ENCODE results near the gene SIAE.
A peak's percentile ranks its signal among the peaks of the same experiment; 100 is the strongest.

The SIAE gene

DNA sequence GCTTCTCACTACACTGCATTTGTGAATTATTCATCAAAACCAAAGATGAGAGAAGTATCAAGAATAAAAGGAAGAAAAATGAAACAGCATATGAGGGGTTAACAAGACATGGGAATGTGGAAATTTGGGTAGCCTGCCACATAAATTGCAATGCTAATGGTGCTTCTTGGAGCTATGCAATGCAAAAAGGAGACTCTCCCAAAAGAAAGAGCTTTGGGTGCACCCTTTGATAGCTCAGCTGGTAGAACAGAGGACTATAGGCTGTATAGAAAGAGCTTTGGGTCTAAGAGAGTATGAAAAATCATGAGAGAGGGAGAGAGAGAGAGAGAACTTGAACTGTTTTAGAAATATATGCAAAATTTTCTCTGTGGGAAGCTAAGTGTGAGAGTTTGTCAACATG is 26.5 kb upstream of the SIAE start:
- Histone ChIP-seq H3K27ac (ENCODE audit: low read depth in 2 of 2, low read length in 2 of 2) (no peak overlapping the region), H3K4me3 (ENCODE audit: low read length in 2 of 2) (no peak overlapping the region), H3K27me3 (ENCODE audit: control insufficient read depth in 2 of 2, insufficient read depth in 2 of 2, low read length in 2 of 2) (no peaks in the 10 kb centered on the region), H3K9ac (ENCODE audit: low read depth in 1 of 2, low read length in 2 of 2) (no peak overlapping the region), H3K9me3 (ENCODE audit: control insufficient read depth in 2 of 2, low read length in 2 of 2) (no peaks in the 10 kb centered on the region), H3K36me3 (ENCODE audit: control insufficient read depth in 2 of 2, insufficient read depth in 2 of 2, low read length in 2 of 2) (no peaks in the 10 kb centered on the region), H3K4me1 (ENCODE audit: control insufficient read depth in 2 of 2, insufficient read depth in 2 of 2, low read length in 2 of 2) (no peaks in the 10 kb centered on the region)

DNA sequence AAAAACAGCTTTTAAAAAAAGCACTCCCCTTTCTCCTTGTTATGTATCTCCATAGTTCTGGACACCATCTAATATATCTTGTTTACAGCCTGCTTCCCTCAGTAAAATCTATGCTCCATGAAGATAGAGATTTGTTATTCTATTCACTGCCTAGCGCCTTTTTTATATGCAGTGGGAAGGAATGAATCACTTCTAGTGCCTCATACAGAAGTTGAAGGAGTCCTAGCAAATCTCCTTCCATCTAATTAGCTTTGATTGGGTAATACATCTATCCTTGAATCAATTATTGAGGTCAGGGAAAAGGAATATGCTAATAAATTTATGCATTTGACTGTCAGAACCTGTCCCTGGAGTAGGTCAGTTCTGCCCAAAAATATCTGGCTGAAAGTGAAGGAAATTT is 26.0 kb upstream of the SIAE start:
- no peaks in the 10 kb centered on the region for H3K4me1 ChIP-seq (ENCODE audit: control insufficient read depth in 2 of 2, insufficient read depth in 2 of 2, low read length in 2 of 2)
- no peaks in the 10 kb centered on the region for H3K9me3 ChIP-seq (ENCODE audit: control insufficient read depth in 2 of 2, low read length in 2 of 2)
- H3K27ac ChIP-seq (ENCODE audit: low read depth in 2 of 2, low read length in 2 of 2), result no peak overlapping the region
- H3K9ac ChIP-seq (ENCODE audit: low read depth in 1 of 2, low read length in 2 of 2), result no peak overlapping the region
- H3K27me3 ChIP-seq (ENCODE audit: control insufficient read depth in 2 of 2, insufficient read depth in 2 of 2, low read length in 2 of 2), result no peaks in the 10 kb centered on the region
- H3K36me3 ChIP-seq (ENCODE audit: control insufficient read depth in 2 of 2, insufficient read depth in 2 of 2, low read length in 2 of 2), result no peaks in the 10 kb centered on the region
- H3K4me3 ChIP-seq (ENCODE audit: low read length in 2 of 2), result no peak overlapping the region

DNA sequence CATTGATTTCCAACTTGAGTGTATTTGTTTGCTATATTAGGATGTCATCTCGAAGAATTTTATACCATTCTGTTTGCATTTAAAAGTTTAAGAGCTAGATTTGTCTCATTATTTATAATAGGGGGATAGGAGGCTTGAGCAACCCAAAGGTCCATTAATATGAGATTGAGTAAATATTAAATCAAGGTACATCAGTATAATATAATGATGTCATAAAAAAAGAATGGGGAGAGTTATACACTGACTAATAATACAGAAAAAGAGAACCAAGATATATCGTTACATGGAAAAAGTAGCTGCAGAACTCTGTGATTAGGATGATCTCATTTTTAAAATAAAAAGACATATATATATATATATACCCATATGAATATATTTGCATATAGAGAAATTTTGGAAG is 19.6 kb upstream of the SIAE start:
- Histone ChIP-seq H3K36me3 (ENCODE audit: control insufficient read depth in 2 of 2, insufficient read depth in 2 of 2, low read length in 2 of 2) (no peaks in the 10 kb centered on the region), H3K4me3 (ENCODE audit: low read length in 2 of 2) (no peak overlapping the region), H3K27me3 (ENCODE audit: control insufficient read depth in 2 of 2, insufficient read depth in 2 of 2, low read length in 2 of 2) (no peaks in the 10 kb centered on the region), H3K4me1 (ENCODE audit: control insufficient read depth in 2 of 2, insufficient read depth in 2 of 2, low read length in 2 of 2) (no peaks in the 10 kb centered on the region), H3K27ac (ENCODE audit: low read depth in 2 of 2, low read length in 2 of 2) (no peak overlapping the region), H3K9ac (ENCODE audit: low read depth in 1 of 2, low read length in 2 of 2) (no peak overlapping the region), H3K9me3 (ENCODE audit: control insufficient read depth in 2 of 2, low read length in 2 of 2) (no peaks in the 10 kb centered on the region)

DNA sequence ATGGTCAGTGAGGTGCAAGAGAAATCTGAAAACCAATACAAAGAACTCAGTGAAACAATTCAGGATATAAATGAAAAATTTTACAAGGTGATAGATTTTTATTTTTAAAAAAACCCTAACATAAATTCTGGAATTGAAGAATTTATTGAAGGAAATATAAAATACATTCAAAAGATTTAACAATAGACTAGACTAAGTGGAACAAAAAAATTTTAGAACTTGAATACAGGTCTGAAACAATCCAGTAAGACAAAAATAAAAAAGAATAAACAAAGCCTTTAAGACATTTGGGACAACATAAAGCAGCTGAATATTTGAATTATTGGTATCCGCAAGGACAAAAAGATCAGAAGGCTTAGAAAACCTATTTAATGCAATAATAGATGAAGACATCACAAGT is 8.9 kb upstream of the SIAE start:
- H3K9me3 ChIP-seq (ENCODE audit: control insufficient read depth in 2 of 2, low read length in 2 of 2), result no peaks in the 10 kb centered on the region
- H3K4me3 ChIP-seq (ENCODE audit: low read length in 2 of 2), result no peak overlapping the region
- H3K27me3 ChIP-seq (ENCODE audit: control insufficient read depth in 2 of 2, insufficient read depth in 2 of 2, low read length in 2 of 2), result no peaks in the 10 kb centered on the region
- no peak overlapping the region for H3K27ac ChIP-seq (ENCODE audit: low read depth in 2 of 2, low read length in 2 of 2)
- H3K4me1 ChIP-seq (ENCODE audit: control insufficient read depth in 2 of 2, insufficient read depth in 2 of 2, low read length in 2 of 2), result no peaks in the 10 kb centered on the region
- H3K36me3 ChIP-seq (ENCODE audit: control insufficient read depth in 2 of 2, insufficient read depth in 2 of 2, low read length in 2 of 2), result no peaks in the 10 kb centered on the region
- no peak overlapping the region for H3K9ac ChIP-seq (ENCODE audit: low read depth in 1 of 2, low read length in 2 of 2)

DNA sequence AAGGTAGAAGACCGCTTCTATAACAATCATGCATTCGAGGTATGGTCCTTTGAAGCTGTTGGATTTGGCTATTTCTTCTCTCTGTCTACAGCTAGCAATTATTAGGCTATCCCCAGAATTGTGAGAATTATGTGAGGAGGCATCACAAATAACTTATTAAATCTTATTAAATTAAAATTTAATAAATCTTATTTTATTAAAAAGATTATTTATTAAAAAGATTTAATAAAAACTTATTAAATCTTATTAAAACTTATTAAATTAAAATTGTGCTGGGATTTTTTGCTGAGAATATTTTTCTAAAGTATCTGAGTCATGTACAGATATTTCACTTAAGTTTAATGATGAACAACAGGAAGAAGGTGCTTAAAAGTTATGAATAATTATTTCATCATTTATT is 7.9 kb upstream of the SIAE start:
- Histone ChIP-seq H3K36me3 (ENCODE audit: control insufficient read depth in 2 of 2, insufficient read depth in 2 of 2, low read length in 2 of 2) (no peaks in the 10 kb centered on the region), H3K27ac (ENCODE audit: low read depth in 2 of 2, low read length in 2 of 2) (no peak overlapping the region), H3K4me1 (ENCODE audit: control insufficient read depth in 2 of 2, insufficient read depth in 2 of 2, low read length in 2 of 2) (no peaks in the 10 kb centered on the region), H3K9ac (ENCODE audit: low read depth in 1 of 2, low read length in 2 of 2) (no peak overlapping the region), H3K27me3 (ENCODE audit: control insufficient read depth in 2 of 2, insufficient read depth in 2 of 2, low read length in 2 of 2) (no peaks in the 10 kb centered on the region), H3K4me3 (ENCODE audit: low read length in 2 of 2) (no peak overlapping the region), H3K9me3 (ENCODE audit: control insufficient read depth in 2 of 2, low read length in 2 of 2) (no peaks in the 10 kb centered on the region)

DNA sequence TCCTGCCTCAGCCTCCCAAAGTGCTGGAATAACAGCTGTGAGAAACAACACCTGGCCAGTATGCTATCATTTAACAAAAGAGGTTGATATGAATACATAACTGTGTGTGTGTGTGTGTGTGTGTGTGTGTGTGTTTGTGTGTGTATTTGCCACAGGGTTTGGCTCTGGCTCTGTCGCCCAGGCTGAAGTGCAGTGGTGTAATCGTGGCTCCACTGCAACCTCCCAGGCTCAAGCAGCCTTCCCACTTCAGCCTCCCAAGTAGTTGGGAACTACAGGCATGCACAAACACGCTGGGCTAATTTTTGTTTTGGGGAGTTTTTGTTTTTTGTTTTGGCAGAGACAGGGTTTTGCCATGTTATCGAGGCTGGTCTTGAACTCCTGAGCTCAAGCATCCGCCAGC is 4.9 kb upstream of the SIAE start:
- Histone ChIP-seq H3K36me3 (ENCODE audit: control insufficient read depth in 2 of 2, insufficient read depth in 2 of 2, low read length in 2 of 2) (no peaks in the 10 kb centered on the region), H3K27ac (ENCODE audit: low read depth in 2 of 2, low read length in 2 of 2) (no peak overlapping the region), H3K4me1 (ENCODE audit: control insufficient read depth in 2 of 2, insufficient read depth in 2 of 2, low read length in 2 of 2) (peaks cover 0 to 11% of the 10 kb centered on the region in 2 donors), H3K9me3 (ENCODE audit: control insufficient read depth in 2 of 2, low read length in 2 of 2) (no peaks in the 10 kb centered on the region), H3K9ac (ENCODE audit: low read depth in 1 of 2, low read length in 2 of 2) (no peak overlapping the region), H3K4me3 (ENCODE audit: low read length in 2 of 2) (no peak overlapping the region), H3K27me3 (ENCODE audit: control insufficient read depth in 2 of 2, insufficient read depth in 2 of 2, low read length in 2 of 2) (no peaks in the 10 kb centered on the region)

DNA sequence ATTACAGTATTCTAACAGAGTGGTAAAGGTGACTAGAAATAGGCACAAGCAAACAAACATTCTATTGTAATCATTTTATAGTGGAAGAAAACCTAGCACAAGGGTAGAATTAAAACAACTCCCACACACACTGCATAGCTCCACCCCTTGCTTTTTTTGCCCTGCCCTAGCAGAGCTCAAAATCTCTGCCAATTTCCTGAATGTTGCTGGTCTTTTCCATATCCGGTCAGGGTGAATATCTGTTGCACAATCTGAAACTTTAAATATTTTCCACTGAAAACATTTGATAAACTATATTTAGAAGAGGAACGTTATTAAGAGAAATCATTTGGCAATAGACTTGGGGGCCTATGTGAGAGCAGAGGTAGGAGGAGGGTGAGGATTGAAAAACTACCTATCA is 2.8 kb upstream of the SIAE start:
- no peaks in the 10 kb centered on the region for H3K27me3 ChIP-seq (ENCODE audit: control insufficient read depth in 2 of 2, insufficient read depth in 2 of 2, low read length in 2 of 2)
- H3K4me3 ChIP-seq (ENCODE audit: low read length in 2 of 2), result no peak overlapping the region
- H3K9ac ChIP-seq (ENCODE audit: low read depth in 1 of 2, low read length in 2 of 2), result no peak overlapping the region
- H3K9me3 ChIP-seq (ENCODE audit: control insufficient read depth in 2 of 2, low read length in 2 of 2), result no peaks in the 10 kb centered on the region
- no peaks in the 10 kb centered on the region for H3K36me3 ChIP-seq (ENCODE audit: control insufficient read depth in 2 of 2, insufficient read depth in 2 of 2, low read length in 2 of 2)
- H3K4me1 ChIP-seq (ENCODE audit: control insufficient read depth in 2 of 2, insufficient read depth in 2 of 2, low read length in 2 of 2), result peaks cover 3 to 20% of the 10 kb centered on the region in 2 donors
- H3K27ac ChIP-seq (ENCODE audit: low read depth in 2 of 2, low read length in 2 of 2), result peak overlapping the region; percentile 45 to 77

DNA sequence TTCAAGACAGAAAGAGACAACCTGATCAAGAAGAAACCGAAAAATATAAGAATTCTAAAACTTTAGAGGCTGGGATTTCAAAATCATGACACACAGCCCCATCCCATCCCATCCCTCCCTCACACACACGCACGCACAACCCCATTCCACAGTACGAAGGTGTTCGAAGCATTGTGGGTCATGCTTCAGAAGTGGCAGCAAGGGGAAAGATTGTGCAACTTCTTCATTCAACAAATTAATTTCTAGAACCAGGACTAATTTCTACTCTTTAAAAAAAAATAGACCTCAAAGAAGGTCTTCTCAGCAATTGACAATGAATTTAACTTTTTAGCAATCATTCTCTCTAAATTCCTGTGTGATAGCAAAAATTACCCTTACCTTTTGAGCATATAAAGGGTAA is 1.0 kb upstream of the SIAE start:
- H3K4me1 ChIP-seq (ENCODE audit: control insufficient read depth in 2 of 2, insufficient read depth in 2 of 2, low read length in 2 of 2), result peaks cover 3 to 26% of the 10 kb centered on the region in 2 donors
- H3K9ac ChIP-seq (ENCODE audit: low read depth in 1 of 2, low read length in 2 of 2), result no peak overlapping the region
- H3K27me3 ChIP-seq (ENCODE audit: control insufficient read depth in 2 of 2, insufficient read depth in 2 of 2, low read length in 2 of 2), result no peaks in the 10 kb centered on the region
- no peak overlapping the region for H3K27ac ChIP-seq (ENCODE audit: low read depth in 2 of 2, low read length in 2 of 2)
- peak overlapping the region; percentile 86 to 90 for H3K4me3 ChIP-seq (ENCODE audit: low read length in 2 of 2)
- no peaks in the 10 kb centered on the region for H3K9me3 ChIP-seq (ENCODE audit: control insufficient read depth in 2 of 2, low read length in 2 of 2)
- no peaks in the 10 kb centered on the region for H3K36me3 ChIP-seq (ENCODE audit: control insufficient read depth in 2 of 2, insufficient read depth in 2 of 2, low read length in 2 of 2)

DNA sequence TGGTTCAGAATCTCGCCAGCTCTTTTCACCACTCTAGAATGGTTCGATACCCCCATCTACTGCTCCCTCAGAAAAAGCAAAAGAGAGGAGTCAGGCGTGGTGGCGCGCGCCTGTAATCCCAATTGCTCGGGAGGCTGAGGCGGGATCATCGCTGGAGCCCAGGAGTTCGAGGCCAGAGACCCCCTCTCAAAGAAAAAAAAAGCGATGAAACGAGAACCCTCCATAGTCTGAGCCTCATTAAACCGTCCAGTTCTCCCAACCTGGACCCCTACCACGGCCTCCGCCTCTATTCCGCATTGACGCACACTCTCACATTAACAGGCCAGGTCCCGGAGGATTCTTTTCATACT is 604 bp upstream of the SIAE start:
- Histone ChIP-seq H3K9ac (ENCODE audit: low read depth in 1 of 2, low read length in 2 of 2) (peak overlapping the region; percentile 42 to 59), H3K27ac (ENCODE audit: low read depth in 2 of 2, low read length in 2 of 2) (peak overlapping the region; percentile 72 to 76), H3K4me3 (ENCODE audit: low read length in 2 of 2) (peak overlapping the region; percentile 86 to 90), H3K9me3 (ENCODE audit: control insufficient read depth in 2 of 2, low read length in 2 of 2) (no peaks in the 10 kb centered on the region), H3K36me3 (ENCODE audit: control insufficient read depth in 2 of 2, insufficient read depth in 2 of 2, low read length in 2 of 2) (no peaks in the 10 kb centered on the region), H3K27me3 (ENCODE audit: control insufficient read depth in 2 of 2, insufficient read depth in 2 of 2, low read length in 2 of 2) (no peaks in the 10 kb centered on the region), H3K4me1 (ENCODE audit: control insufficient read depth in 2 of 2, insufficient read depth in 2 of 2, low read length in 2 of 2) (peaks cover 3 to 31% of the 10 kb centered on the region in 2 donors)

DNA sequence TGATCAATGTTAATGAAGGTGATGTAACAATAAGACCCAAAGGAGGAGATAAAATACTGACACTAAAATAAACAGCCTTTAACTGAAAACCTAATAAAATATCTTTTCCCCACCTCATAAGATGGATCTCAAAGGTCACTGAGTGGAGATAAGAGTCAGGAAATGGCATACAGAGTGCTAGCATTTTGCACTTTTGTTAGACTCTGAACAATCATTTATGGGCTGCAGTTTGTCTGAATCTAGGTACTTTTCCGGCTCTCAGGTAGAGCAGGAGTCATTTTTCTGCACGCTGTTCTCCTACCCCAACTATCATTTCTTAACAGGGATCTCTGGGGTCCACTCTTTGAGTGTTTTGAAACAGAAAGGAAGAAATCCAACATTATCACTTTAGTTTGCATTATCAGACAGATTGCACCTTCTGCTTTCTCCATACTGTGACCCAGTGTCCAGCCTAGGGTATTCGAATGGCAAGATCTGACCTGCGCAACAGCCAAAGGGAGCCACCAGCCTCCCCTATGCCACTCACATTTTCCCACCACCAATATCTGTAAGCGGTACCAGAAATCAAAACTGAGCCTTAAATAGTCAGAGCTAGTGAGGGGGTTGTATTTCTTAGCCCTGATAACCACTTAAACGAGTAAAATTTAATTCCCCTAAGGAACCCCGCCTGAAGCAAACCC is 863 bp downstream of the SIAE start:
- peaks cover 0 to 8% of the 10 kb centered on the region in 2 donors for H3K36me3 ChIP-seq (ENCODE audit: control insufficient read depth in 2 of 2, insufficient read depth in 2 of 2, low read length in 2 of 2)
- H3K4me1 ChIP-seq (ENCODE audit: control insufficient read depth in 2 of 2, insufficient read depth in 2 of 2, low read length in 2 of 2), result peaks cover 3 to 31% of the 10 kb centered on the region in 2 donors
- no peaks in the 10 kb centered on the region for H3K27me3 ChIP-seq (ENCODE audit: control insufficient read depth in 2 of 2, insufficient read depth in 2 of 2, low read length in 2 of 2)
- H3K4me3 ChIP-seq (ENCODE audit: low read length in 2 of 2), result peak overlapping the region; percentile 86 to 90
- peak overlapping the region; percentile 94 to 96 for H3K9ac ChIP-seq (ENCODE audit: low read depth in 1 of 2, low read length in 2 of 2)
- H3K9me3 ChIP-seq (ENCODE audit: control insufficient read depth in 2 of 2, low read length in 2 of 2), result no peaks in the 10 kb centered on the region
- peak overlapping the region; percentile 94 for H3K27ac ChIP-seq (ENCODE audit: low read depth in 2 of 2, low read length in 2 of 2)

DNA sequence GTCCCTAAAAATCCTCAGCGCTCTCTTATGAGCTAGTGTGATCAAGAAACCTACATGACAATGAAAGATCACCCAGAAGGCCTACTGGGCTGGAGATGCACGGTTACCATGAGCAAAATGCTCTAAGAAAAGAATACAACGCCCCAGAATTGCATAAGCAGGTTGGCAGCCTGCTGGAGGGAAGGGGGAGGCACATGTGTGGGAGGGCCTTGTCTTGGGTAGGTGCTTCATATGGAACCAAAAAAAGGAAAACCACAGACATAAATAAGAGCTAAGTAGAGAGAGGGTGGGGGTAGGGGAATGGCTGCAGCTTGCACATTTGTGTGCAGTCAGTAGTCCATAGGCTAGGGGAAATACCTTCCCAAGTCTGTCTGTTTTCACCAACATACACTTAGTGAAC is 2.8 kb downstream of the SIAE start:
- no peak overlapping the region for H3K4me3 ChIP-seq (ENCODE audit: low read length in 2 of 2)
- H3K27ac ChIP-seq (ENCODE audit: low read depth in 2 of 2, low read length in 2 of 2), result no peak overlapping the region
- no peak overlapping the region for H3K9ac ChIP-seq (ENCODE audit: low read depth in 1 of 2, low read length in 2 of 2)
- no peaks in the 10 kb centered on the region for H3K27me3 ChIP-seq (ENCODE audit: control insufficient read depth in 2 of 2, insufficient read depth in 2 of 2, low read length in 2 of 2)
- peaks cover 3 to 26% of the 10 kb centered on the region in 2 donors for H3K4me1 ChIP-seq (ENCODE audit: control insufficient read depth in 2 of 2, insufficient read depth in 2 of 2, low read length in 2 of 2)
- no peaks in the 10 kb centered on the region for H3K9me3 ChIP-seq (ENCODE audit: control insufficient read depth in 2 of 2, low read length in 2 of 2)
- H3K36me3 ChIP-seq (ENCODE audit: control insufficient read depth in 2 of 2, insufficient read depth in 2 of 2, low read length in 2 of 2), result peaks cover 9 to 22% of the 10 kb centered on the region in 2 donors

Data from mucosa of rectum (tissue), 2 donors.